ENCODE data around the gene MAP2. TPM values are rescaled to one million over a fixed set of nuclear protein-coding genes. Genes with fewer than 3 reads are reported as not detected.

The MAP2 gene
- total and polyA plus RNA-seq, 2 of the 8 experiments (the other 6 are each of a cell fraction or from before 2014, with no cell fraction given): 5.9 to 9.4 TPM

DNA sequence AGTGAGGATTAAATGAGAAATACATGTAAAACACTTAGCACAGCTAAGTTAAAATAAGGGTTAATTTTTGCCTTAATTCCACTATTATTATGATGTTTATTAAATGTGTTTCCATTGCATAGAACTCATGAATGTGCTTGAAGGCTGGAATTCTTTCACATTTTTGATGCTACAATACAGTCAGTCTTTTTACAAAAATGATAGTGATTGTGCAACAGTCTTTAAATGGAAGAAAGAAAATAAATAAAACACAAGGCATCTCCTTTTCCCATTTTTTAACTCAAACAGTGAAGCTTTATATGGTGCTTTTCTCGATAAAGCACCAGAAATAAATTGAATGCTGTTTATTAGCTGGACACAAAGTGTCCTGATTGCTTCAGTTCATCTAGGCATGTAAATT, 123.9 kb downstream of the MAP2 start:
- Histone ChIP-seq H2BK20ac (ENCODE audit: low read length) (no peak overlapping the region), H4K91ac (replicated peaks; ENCODE audit: insufficient read length, low read length) (no peak overlapping the region), H3K56ac (replicated peaks; ENCODE audit: insufficient read length, low read depth, low read length) (no peak overlapping the region), H3K18ac (ENCODE audit: extremely low read depth, low read length) (no peak overlapping the region), H3K9ac (replicated peaks in 1 of 4; ENCODE audit: extremely low read depth in 1 of 4, low read depth in 3 of 4, low read length in 3 of 4) (no peak overlapping the region), H3K79me2 (ENCODE audit: control insufficient read depth in 1 of 2, insufficient read depth in 2 of 2, low read length in 2 of 2) (no peaks in the 10 kb centered on the region), H3K14ac (ENCODE audit: insufficient read length) (no peak overlapping the region), H4K8ac (ENCODE audit: extremely low read depth, insufficient read depth, low read length) (no peak overlapping the region), H3K23me2 (ENCODE audit: low read depth, low read length) (no peaks in the 10 kb centered on the region), H4K5ac (ENCODE audit: insufficient read length, low read depth, low read length) (no peak overlapping the region), H3K79me1 (ENCODE audit: low read depth, low read length) (no peaks in the 10 kb centered on the region), H2AFZ (ENCODE audit: low read length) (no peak overlapping the region), H3K4me3 (ENCODE audit: extremely low read depth in 1 of 4, insufficient read depth in 2 of 4, low read depth in 3 of 4, low read length in 4 of 4) (no peak overlapping the region), H3K9me3 (ENCODE audit: insufficient read depth in 2 of 2, low read depth in 1 of 2, low read length in 1 of 2) (no peaks in the 10 kb centered on the region), H2AK5ac (ENCODE audit: low read depth, low read length) (no peak overlapping the region), H3K4ac (replicated peaks; ENCODE audit: insufficient read length, low read depth, low read length) (no peak overlapping the region), H3K36me3 (ENCODE audit: control insufficient read depth in 2 of 4, insufficient read depth in 4 of 4, low read length in 3 of 4) (no peaks in the 10 kb centered on the region), H3K4me2 (ENCODE audit: insufficient read depth in 1 of 2, low read depth in 2 of 2, low read length in 2 of 2) (no peak overlapping the region), H2BK120ac (replicated peaks; ENCODE audit: low read depth, low read length) (no peak overlapping the region), H4K20me1 (replicated peaks in 1 of 2; ENCODE audit: control insufficient read depth in 1 of 2, insufficient read depth in 2 of 2, low read length in 2 of 2) (no peaks in the 10 kb centered on the region), H3K4me1 (replicated peaks in 1 of 4; ENCODE audit: control insufficient read depth in 3 of 4, insufficient read depth in 4 of 4, low read length in 3 of 4) (no peaks in the 10 kb centered on the region), H2BK5ac (ENCODE audit: low read depth, low read length) (no peak overlapping the region), H2BK12ac (ENCODE audit: low read depth, low read length) (no peak overlapping the region), H3K27ac (ENCODE audit: low read depth, low read length) (no peak overlapping the region), H3K23ac (ENCODE audit: insufficient read length) (no peak overlapping the region), H2BK15ac (ENCODE audit: low read length) (no peak overlapping the region), H3K27me3 (replicated peaks in 1 of 4; ENCODE audit: control insufficient read depth in 3 of 4, extremely low read depth in 1 of 4, insufficient read depth in 3 of 4, low read length in 3 of 4) (no peaks in the 10 kb centered on the region)
- CTCF ChIA-PET (ENCODE audit: partially characterized antibody): interaction anchor here (1.1 kb wide), 1 partner anchor 213 kb away, joined by 5 read pairs; no protein-coding TSS in a partner anchor
- TF ChIP-seq ZNF274 (IDR thresholded peaks at IDR 0.05; ENCODE audit: borderline replicate concordance, extremely low read depth, low read length) (no peak), SUZ12 (IDR thresholded peaks at IDR 0.05; ENCODE audit: low read length) (no peak)
- DNase-seq (ENCODE audit: low read depth in 1 of 2, low spot score in 2 of 2) (no peak), FAIRE-seq (no peak)
- 91% methylated on average over 1 of the region's 1 CpG; no CpG with 5 or more reads in 1 of the 2 experiments for WGBS, 2 experiments (ENCODE audit: extremely low coverage in 1 of 2, insufficient coverage in 1 of 2, insufficient read length in 1 of 2, insufficient replicate concordance in 2 of 2, low coverage in 1 of 2, low lambda C conversion rate in 2 of 2, missing lambda C conversion rate in 1 of 2)
- POLR2A ChIA-PET (ENCODE audit: partially characterized antibody): no interaction called here

Measured in H1 (cell line).